IMR-90 (cell line): ENCODE results near the gene SLBP.

Experiments
- BHLHE40 ChIP-seq: fragments of 150-350 bp; IDR thresholded peaks from 2 replicates; pipeline ENCODE4 v1.6.1; 2016; ENCODE audit warnings: mild to moderate bottlenecking, low read depth, low read length
- CEBPB ChIP-seq: IDR thresholded peaks from 2 replicates; pipeline ENCODE4 v1.6.1; 2012; ENCODE audit warnings: low read depth, low read length, improper control_type of control experiment
- CHD1 ChIP-seq: IDR thresholded peaks from 2 replicates; pipeline ENCODE4 v1.6.1; 2012; ENCODE audit warnings: low read depth, low read length, improper control_type of control experiment
- MAFK ChIP-seq: IDR thresholded peaks from 2 replicates; pipeline ENCODE4 v1.6.1; 2012; ENCODE audit warnings: low read depth, low read length, improper control_type of control experiment
- MXI1 ChIP-seq: IDR thresholded peaks from 2 replicates; pipeline ENCODE4 v1.6.1; 2012; ENCODE audit warnings: low read depth, mild to moderate bottlenecking, low read length, moderate library complexity, borderline replicate concordance
- NFE2L2 ChIP-seq: fragments of 150-350 bp; IDR thresholded peaks from 2 replicates; pipeline ENCODE4 v1.6.1; 2016; ENCODE audit warnings: low read depth, mild to moderate bottlenecking, low read length
- POLR2A ChIP-seq: IDR thresholded peaks from 2 replicates; pipeline ENCODE4 v1.6.1; 2012; ENCODE audit warnings: mild to moderate bottlenecking, low read depth, low read length
- RAD21 ChIP-seq: IDR thresholded peaks from 2 replicates; pipeline ENCODE4 v1.6.1; 2012; ENCODE audit warnings: low read length, improper control_type of control experiment
- RCOR1 ChIP-seq: IDR thresholded peaks from 2 replicates; pipeline ENCODE4 v1.6.1; 2012; ENCODE audit warnings: mild to moderate bottlenecking, low read length, improper control_type of control experiment; ENCODE audit not compliant: insufficient replicate concordance
- SMC3 ChIP-seq: fragments of 150-350 bp; IDR thresholded peaks from 2 replicates; pipeline ENCODE4 v1.6.1; 2016; ENCODE audit warnings: low read depth, mild to moderate bottlenecking, antibody characterized with exemption, low read length, moderate library complexity
- TF ChIP-seq, protein P1 (sequence below): conservative IDR thresholded peaks from 2 replicates; pipeline ENCODE4 v1.5.1; 2012; ENCODE audit warnings: mild to moderate bottlenecking, low read depth, low read length, improper control_type of control experiment
- TF ChIP-seq, protein P2 (sequence below): fragments of 150-350 bp; IDR thresholded peaks from 2 replicates; pipeline ENCODE4 v1.6.1; 2017; ENCODE audit warnings: mild to moderate bottlenecking, antibody characterized with exemption, low read length, low read depth
- TF ChIP-seq, protein P3 (sequence below): fragments of 150-350 bp; IDR thresholded peaks from 2 replicates; pipeline ENCODE4 v1.6.1; 2016; ENCODE audit warnings: low read depth, mild to moderate bottlenecking, low read length, moderate library complexity, borderline replicate concordance

DNA sequence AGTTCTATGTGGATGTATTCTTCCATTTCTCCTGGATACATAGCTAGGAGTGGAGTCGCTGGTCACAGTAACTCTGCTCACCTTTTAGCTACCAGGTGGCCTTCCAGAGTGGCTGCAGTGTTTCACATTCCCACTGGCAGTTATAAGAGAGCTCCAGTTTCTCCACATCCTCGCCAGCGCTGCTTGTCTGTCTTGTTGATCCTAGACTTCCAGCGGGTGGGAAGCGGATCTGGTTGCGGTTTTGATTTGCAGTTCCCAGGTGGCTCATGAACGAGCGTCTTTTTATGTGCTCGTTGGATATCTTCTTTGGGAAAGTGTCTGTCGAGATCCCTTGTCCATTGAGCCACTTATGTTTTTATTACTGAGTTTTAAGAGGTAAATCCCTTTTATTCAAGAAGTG lies 20.8 kb upstream of the SLBP start:
- TF ChIP-seq CHD1 (no peak), RAD21 (no peak), POLR2A (no peak), CEBPB (no peak), BHLHE40 (no peak), MAFK (no peak), RCOR1 (no peak), SMC3 (no peak), NFE2L2 (no peak), MXI1 (no peak)
- TF ChIP-seq, protein P1, sequence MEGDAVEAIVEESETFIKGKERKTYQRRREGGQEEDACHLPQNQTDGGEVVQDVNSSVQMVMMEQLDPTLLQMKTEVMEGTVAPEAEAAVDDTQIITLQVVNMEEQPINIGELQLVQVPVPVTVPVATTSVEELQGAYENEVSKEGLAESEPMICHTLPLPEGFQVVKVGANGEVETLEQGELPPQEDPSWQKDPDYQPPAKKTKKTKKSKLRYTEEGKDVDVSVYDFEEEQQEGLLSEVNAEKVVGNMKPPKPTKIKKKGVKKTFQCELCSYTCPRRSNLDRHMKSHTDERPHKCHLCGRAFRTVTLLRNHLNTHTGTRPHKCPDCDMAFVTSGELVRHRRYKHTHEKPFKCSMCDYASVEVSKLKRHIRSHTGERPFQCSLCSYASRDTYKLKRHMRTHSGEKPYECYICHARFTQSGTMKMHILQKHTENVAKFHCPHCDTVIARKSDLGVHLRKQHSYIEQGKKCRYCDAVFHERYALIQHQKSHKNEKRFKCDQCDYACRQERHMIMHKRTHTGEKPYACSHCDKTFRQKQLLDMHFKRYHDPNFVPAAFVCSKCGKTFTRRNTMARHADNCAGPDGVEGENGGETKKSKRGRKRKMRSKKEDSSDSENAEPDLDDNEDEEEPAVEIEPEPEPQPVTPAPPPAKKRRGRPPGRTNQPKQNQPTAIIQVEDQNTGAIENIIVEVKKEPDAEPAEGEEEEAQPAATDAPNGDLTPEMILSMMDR: no peak
- TF ChIP-seq, protein P2, sequence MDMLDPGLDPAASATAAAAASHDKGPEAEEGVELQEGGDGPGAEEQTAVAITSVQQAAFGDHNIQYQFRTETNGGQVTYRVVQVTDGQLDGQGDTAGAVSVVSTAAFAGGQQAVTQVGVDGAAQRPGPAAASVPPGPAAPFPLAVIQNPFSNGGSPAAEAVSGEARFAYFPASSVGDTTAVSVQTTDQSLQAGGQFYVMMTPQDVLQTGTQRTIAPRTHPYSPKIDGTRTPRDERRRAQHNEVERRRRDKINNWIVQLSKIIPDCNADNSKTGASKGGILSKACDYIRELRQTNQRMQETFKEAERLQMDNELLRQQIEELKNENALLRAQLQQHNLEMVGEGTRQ: no peak
- TF ChIP-seq, protein P3, sequence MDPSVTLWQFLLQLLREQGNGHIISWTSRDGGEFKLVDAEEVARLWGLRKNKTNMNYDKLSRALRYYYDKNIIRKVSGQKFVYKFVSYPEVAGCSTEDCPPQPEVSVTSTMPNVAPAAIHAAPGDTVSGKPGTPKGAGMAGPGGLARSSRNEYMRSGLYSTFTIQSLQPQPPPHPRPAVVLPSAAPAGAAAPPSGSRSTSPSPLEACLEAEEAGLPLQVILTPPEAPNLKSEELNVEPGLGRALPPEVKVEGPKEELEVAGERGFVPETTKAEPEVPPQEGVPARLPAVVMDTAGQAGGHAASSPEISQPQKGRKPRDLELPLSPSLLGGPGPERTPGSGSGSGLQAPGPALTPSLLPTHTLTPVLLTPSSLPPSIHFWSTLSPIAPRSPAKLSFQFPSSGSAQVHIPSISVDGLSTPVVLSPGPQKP: no peak
